Transverse colon (tissue), 4 donors: ENCODE measurements around the gene TP53BP2. TPM values are rescaled to one million over a fixed set of nuclear protein-coding genes. Genes with fewer than 3 reads are reported as not detected.

ENCODE experiments used
- DNase-seq: peaks from one replicate; pipeline ENCODE4 v3.0.0-alpha.2; 2019
- H3K27ac ChIP-seq, 4 donors: fragments of 200-600 bp; sonication (generic); 2 replicates each; pipeline ENCODE4 v1.5.1; 2016 to 2018; ENCODE audit warnings: inconsistent platforms in 4 of 4
- H3K27me3 ChIP-seq: fragments of 200-600 bp; sonication (generic); 2 replicates; pipeline ENCODE4 v1.5.1; 2017; ENCODE audit warnings: inconsistent platforms
- H3K36me3 ChIP-seq, 4 donors: fragments of 200-600 bp; sonication (generic); 2 replicates each; pipeline ENCODE4 v1.5.1; 2017 to 2019; ENCODE audit warnings: inconsistent platforms in 4 of 4
- H3K4me1 ChIP-seq, 4 donors: fragments of 200-600 bp; sonication (generic); 2 replicates each; pipeline ENCODE4 v1.5.1; 2017 to 2020; ENCODE audit warnings: inconsistent platforms in 4 of 4
- H3K4me3 ChIP-seq, 4 donors: fragments of 200-600 bp; sonication (generic); 1 replicate in 1 of 4; 2 replicates in 3 of 4; pipeline versions ENCODE4 v1.5.1 to v1.6.1; 2017 to 2019; ENCODE audit warnings: inconsistent platforms in 4 of 4
- H3K9me3 ChIP-seq, 2 donors: fragments of 200-600 bp; sonication (generic); 2 replicates each; pipeline ENCODE4 v1.5.1; 2017 to 2019; ENCODE audit warnings: inconsistent platforms in 2 of 2
- CTCF ChIP-seq, 5 experiments: fragments of 200-600 bp in 3 of 5; fragments of 450-650 bp in 2 of 5; sonication (generic) in 3 of 5; IDR thresholded peaks; 1 replicate in 2 of 5; 2 replicates in 3 of 5; pipeline ENCODE4 v1.5.1; 2016 to 2017; ENCODE audit warnings: antibody characterized with exemption in 5 of 5, inconsistent platforms in 3 of 5, mild to moderate bottlenecking in 2 of 5, moderate library complexity in 1 of 5
- EP300 ChIP-seq: sonication (generic); formaldehyde crosslinking; IDR thresholded peaks from one replicate; pipeline ENCODE4 v1.6.1; 2017; ENCODE audit warnings: antibody characterized with exemption, low read depth
- POLR2A ChIP-seq: fragments of 450-650 bp; IDR thresholded peaks from one replicate; pipeline ENCODE4 v1.6.1; 2016; ENCODE audit warnings: antibody characterized with exemption, mild to moderate bottlenecking, moderate library complexity
- POLR2AphosphoS5 ChIP-seq, 3 donors: sonication (generic); formaldehyde crosslinking; IDR thresholded peaks; one replicate each; pipeline ENCODE4 v1.6.1; 2016; ENCODE audit warnings: antibody characterized with exemption in 3 of 3
- WGBS, 2 donors: methylation state at CpG; one replicate each; pipeline ENCODE4 v1.1.5; 2018; ENCODE audit warnings: low coverage in 1 of 2; 5-methylcytosine and 5-hydroxymethylcytosine counted together
- in situ Hi-C, 4 donors: fragments of 200-750 bp; cut with MboI; loops; one replicate each; pipeline versions ENCODE4 v1.15.0 to v1.15.1; 2017; ENCODE audit warnings: low sequenced_read_pairs in 3 of 4, low pct_ligation_motif_present in 1 of 4, low pct_unique_long_range_greater_than_20kb in 1 of 4
- intact Hi-C: fragments of 100-400 bp; cut with DNase I; formaldehyde crosslinking; loops from one replicate; pipeline ENCODE4 v1.15.1; 2023; ENCODE audit warnings: low total_unique reads
- total RNA-seq, 4 donors: library from RNA; depleted of rRNA; stranded (reverse); fragments of >200 nt; gene quantifications; one replicate each; pipeline ENCODE4 v1.1.0, GENCODE V29; 2016

Gene TP53BP2
- total RNA-seq, 4 donors from 2014 or later, result 11.9 to 82.7 (median 31.2) TPM

DNA sequence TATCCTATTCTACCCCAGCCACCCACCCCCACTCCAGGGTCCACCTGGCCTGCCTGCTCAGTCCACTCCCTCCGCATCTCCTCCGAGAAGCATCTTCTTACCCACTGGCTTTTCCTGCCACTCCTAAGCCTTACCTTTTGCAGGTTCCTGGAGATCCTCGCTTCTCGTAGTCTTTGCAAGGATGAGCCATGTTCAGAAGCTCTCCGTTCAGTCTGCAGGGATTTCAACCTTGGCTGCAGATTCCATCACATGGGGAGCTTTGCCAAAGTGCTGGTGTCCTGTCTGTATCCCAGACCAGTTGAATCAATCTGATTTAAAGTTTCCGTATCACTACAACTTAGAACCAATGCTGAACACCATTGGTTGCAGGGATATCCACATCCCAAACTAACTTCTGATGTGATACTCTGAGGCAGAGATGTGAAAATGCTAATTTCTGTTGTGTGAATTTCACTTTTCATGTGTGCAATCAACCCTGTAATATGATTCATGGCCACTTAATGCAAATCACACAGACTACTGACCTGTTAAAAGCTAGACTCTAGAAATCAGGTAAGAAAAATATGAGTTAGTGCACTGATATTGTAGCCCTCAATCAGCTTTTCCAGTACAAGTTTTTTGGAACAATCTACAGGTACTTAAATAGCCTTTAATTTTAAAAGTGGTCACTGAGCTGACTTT, 71.5 kb downstream of the TP53BP2 start:
- no peak for DNase-seq
- H3K27ac ChIP-seq, result peak overlapping the region in 1 of 4 donors; percentile 55
- no peak overlapping the region for H3K4me3 ChIP-seq
- peaks cover 0 to 17% (median 9%) of the 10 kb centered on the region in 4 donors for H3K4me1 ChIP-seq
- TF ChIP-seq CTCF (IDR thresholded peaks at IDR 0.05) (no peak), POLR2AphosphoS5 (IDR thresholded peaks at IDR 0.05) (no peak), EP300 (no peak), POLR2A (no peak)
- intact Hi-C loops, result no loop called here
- no peaks in the 10 kb centered on the region for H3K9me3 ChIP-seq
- in situ Hi-C loops, result no loop called here
- 91% methylated on average over 6 of the region's 6 CpGs; no CpG with 5 or more reads in 1 of the 2 donors for WGBS, 2 donors
- no peaks in the 10 kb centered on the region for H3K27me3 ChIP-seq
- peaks cover 0 to 74% (median 25%) of the 10 kb centered on the region in 4 donors for H3K36me3 ChIP-seq

DNA sequence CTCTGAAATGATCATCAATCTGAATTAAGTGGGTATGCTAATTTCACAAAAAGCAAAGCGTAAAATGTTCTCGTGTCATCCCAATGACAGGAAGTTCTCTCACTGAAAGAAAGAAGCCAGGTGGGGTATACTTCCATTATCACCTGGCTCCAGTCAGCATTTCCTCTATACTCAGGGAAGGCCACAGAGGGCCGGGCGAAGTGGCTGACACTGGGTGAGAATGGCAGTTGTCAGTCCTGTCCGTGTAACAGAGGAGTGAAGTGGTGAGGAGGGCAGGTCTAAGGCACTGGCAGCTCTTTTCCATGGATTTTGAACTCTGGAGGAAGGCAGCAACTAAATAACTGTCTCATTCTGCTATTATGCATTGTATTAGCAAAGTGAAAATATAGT, 73.0 kb downstream of the TP53BP2 start:
- Histone ChIP-seq H3K4me3 (no peak overlapping the region), H3K27ac (peak overlapping the region in 3 of 4 donors; percentile 41 to 72 (median 51)), H3K36me3 (peaks cover 0 to 64% (median 26%) of the 10 kb centered on the region in 4 donors), H3K4me1 (peaks cover 0 to 17% (median 9%) of the 10 kb centered on the region in 4 donors), H3K27me3 (no peaks in the 10 kb centered on the region), H3K9me3 (no peaks in the 10 kb centered on the region)
- TF ChIP-seq CTCF (IDR thresholded peaks at IDR 0.05) (no peak), POLR2A (no peak), POLR2AphosphoS5 (IDR thresholded peaks at IDR 0.05) (no peak), EP300 (no peak)
- in situ Hi-C loops (no loop called here), intact Hi-C loops (no loop called here)
- 83 to 94% methylated on average over 5 of the region's 5 CpGs for WGBS, 2 donors
- no peak for DNase-seq

DNA sequence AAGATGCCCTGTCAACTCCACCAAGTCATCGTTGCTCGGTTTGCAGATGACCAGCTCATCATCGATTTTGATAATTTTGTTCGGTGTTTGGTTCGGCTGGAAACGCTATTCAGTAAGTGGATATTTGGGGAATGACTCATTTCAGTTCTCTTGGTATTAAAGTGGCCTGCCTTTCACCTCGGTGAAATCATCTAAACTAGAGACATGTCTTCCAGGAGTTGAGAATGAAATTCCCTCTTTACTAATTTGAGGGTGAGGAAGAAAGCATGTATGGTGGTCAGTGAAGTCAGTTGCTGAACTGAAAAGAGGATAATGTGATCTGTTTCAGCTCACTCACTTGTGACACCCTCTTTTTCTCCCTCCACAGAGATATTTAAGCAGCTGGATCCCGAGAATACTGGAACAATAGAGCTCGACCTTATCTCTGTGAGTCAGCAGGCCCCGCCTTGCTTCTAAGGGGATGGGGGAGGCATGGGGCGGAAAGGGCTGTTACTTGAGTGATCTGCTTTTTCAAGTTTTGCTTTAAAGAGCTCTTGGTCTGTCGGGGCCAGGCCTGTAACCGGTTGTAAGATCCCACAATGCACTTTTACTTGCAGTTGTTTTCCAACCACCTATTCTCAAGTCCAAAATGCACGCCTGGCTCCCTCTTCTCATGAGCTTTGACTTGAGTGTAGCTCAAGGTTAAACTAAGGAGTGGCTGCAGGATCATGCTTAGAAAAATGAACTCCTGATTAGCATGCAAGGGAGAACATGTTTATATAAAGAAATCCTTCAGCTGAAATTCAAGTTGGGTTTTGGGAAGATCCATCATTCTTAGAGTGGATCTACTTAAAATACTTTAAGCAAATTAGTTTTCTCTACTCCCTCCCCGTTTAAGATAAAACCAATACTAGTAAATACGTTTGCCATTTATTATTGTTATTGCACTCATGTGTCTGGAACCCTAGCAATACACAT, 73.7 kb downstream of the TP53BP2 start:
- DNase-seq, result no peak

More for the DNA sequence above, 73.7 kb downstream of the TP53BP2 start:
- Histone ChIP-seq H3K4me3 (no peak overlapping the region), H3K36me3 (peaks cover 0 to 58% (median 26%) of the 10 kb centered on the region in 4 donors), H3K27me3 (no peaks in the 10 kb centered on the region), H3K9me3 (no peaks in the 10 kb centered on the region), H3K4me1 (peaks cover 0 to 17% (median 9%) of the 10 kb centered on the region in 4 donors), H3K27ac (peak overlapping the region; percentile 0 to 72 (median 46))
- intact Hi-C loops, result no loop called here
- in situ Hi-C loops, result no loop called here
- TF ChIP-seq EP300 (no peak), CTCF (IDR thresholded peaks at IDR 0.05) (no peak), POLR2A (no peak), POLR2AphosphoS5 (IDR thresholded peaks at IDR 0.05) (no peak)
- 32 to 43% methylated on average over 16 of the region's 16 CpGs for WGBS, 2 donors
